Neural progenitor cell (in vitro differentiated cells): Measurements from ENCODE around the gene FYCO1.

Experiments used
- EZH2 ChIP-seq: fragments of 200-600 bp; sonication (generic); IDR thresholded peaks from 2 replicates; pipeline ENCODE4 v1.6.1; 2017; ENCODE audit warnings: antibody characterized with exemption, mild to moderate bottlenecking, moderate library complexity
- TF ChIP-seq, protein P1 (sequence below): fragments of 200-600 bp; sonication (generic); IDR thresholded peaks from 2 replicates; pipeline ENCODE4 v1.5.1; 2017; ENCODE audit warnings: antibody characterized with exemption, mild to moderate bottlenecking

DNA sequence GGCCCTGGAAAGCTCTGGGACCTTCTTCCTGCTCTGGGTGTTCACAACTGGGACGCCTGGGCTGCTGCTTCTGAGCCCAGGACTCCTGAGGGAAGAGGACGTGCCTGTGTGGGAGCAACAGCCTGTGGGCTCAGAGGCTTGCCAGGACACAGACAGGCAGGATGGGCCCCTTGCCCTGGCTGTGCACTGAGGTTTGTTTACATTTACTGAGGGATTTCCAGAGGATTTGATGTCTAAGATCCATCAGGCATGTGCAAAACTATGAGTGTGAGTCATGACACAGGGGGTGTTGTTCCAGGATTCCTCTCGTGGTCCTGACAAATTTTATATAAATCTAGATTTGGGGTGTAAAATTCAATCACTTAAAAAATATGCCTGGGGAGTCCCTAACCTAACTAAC is 98.7 kb downstream of the FYCO1 start:
- TF ChIP-seq, protein P1, sequence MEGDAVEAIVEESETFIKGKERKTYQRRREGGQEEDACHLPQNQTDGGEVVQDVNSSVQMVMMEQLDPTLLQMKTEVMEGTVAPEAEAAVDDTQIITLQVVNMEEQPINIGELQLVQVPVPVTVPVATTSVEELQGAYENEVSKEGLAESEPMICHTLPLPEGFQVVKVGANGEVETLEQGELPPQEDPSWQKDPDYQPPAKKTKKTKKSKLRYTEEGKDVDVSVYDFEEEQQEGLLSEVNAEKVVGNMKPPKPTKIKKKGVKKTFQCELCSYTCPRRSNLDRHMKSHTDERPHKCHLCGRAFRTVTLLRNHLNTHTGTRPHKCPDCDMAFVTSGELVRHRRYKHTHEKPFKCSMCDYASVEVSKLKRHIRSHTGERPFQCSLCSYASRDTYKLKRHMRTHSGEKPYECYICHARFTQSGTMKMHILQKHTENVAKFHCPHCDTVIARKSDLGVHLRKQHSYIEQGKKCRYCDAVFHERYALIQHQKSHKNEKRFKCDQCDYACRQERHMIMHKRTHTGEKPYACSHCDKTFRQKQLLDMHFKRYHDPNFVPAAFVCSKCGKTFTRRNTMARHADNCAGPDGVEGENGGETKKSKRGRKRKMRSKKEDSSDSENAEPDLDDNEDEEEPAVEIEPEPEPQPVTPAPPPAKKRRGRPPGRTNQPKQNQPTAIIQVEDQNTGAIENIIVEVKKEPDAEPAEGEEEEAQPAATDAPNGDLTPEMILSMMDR: no peak
- no peak for TF ChIP-seq EZH2
